ENCODE results near the gene ADGRB3.

Gene ADGRB3

DNA sequence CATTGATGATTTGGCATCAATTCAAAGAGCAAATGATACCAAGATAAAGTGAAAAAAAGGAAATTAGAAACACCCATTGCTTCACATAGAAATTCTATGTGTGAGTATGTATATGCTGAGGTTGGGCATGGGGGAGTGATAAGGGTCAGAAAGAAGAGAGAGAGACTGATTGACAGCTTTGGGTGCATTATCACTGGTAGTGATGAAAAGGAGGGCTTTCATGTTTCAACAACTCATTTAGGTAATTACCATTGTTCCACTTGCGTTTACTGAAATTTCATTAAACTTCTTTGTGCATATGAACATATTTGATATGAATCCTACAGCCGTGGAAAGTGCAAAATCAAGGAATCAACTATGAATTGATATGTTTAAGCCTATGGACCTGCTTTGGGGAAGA, 84.7 kb downstream of the ADGRB3 start:
- TF ChIP-seq CTCF (IDR thresholded peaks at IDR 0.05) = no peak
- H3K9me3 Mint-ChIP-seq = no peaks in the 10 kb centered on the region
- H3K36me3 Mint-ChIP-seq (ENCODE audit: low read depth) = no peaks in the 10 kb centered on the region
- H3K4me1 Mint-ChIP-seq = no peaks in the 10 kb centered on the region
- no peak for DNase-seq
- H3K4me3 Mint-ChIP-seq = no peak overlapping the region
- H3K27me3 Mint-ChIP-seq (ENCODE audit: low read depth, poor library complexity) = no peaks in the 10 kb centered on the region
- no peak overlapping the region for H3K27ac Mint-ChIP-seq

GRCh38 chr6:68722891-68723527, 87.9 kb downstream of the ADGRB3 start:
- Mint-ChIP-seq H3K27ac (no peak overlapping the region), H3K9me3 (no peaks in the 10 kb centered on the region), H3K36me3 (ENCODE audit: low read depth) (no peaks in the 10 kb centered on the region), H3K4me3 (no peak overlapping the region), H3K27me3 (ENCODE audit: low read depth, poor library complexity) (peaks cover 3% of the 10 kb centered on the region), H3K4me1 (no peaks in the 10 kb centered on the region)
- no peak for DNase-seq
- no peak for TF ChIP-seq CTCF (IDR thresholded peaks at IDR 0.05)

DNA sequence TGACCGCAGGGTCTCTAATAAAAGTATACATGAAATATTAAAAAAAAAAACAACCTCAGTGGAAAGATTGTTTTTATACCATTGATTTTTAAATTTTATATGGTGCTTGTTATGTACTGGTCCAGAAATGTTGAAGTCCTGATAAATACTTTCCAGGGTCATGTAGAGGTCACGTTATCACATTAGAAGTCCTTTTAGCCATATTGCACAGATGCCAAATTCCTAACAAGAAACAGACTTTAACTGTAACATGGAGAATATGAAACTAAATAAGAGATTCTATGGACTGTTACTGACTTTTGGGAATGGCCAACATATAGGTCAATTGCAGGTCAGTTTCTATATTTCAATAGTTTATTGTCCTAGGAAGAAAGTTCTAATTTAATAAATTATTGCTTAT, 89.0 kb downstream of the ADGRB3 start:
- DNase-seq = no peak
- Mint-ChIP-seq H3K9me3 (no peaks in the 10 kb centered on the region), H3K27ac (no peak overlapping the region)

DNA sequence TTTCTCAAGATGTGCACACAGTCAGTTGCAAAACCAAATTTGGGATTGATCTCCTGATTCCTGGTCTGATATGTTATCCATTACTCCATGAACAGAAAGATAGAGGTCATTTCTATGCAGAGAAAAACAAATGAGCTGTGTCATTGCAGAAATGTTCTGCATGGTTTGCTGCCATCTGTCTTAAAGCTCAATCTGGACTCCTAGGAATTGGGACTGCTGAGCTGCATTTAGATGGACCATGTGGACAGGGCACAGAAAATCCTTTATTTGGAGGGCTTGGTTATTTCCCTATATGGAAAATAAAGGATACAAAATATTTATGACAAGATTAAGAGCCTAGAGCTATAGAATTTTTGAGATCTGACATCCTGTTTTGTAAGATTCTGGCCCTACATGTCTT, 91.3 kb downstream of the ADGRB3 start:
- H3K27ac Mint-ChIP-seq = no peak overlapping the region
- H3K4me1 Mint-ChIP-seq = no peaks in the 10 kb centered on the region
- H3K4me3 Mint-ChIP-seq = no peak overlapping the region
- H3K36me3 Mint-ChIP-seq (ENCODE audit: low read depth) = no peaks in the 10 kb centered on the region
- no peak for TF ChIP-seq CTCF (IDR thresholded peaks at IDR 0.05)
- H3K27me3 Mint-ChIP-seq (ENCODE audit: low read depth, poor library complexity) = peaks cover 3% of the 10 kb centered on the region
- H3K9me3 Mint-ChIP-seq = no peaks in the 10 kb centered on the region
- DNase-seq = no peak

More for the DNA sequence above, 89.0 kb downstream of the ADGRB3 start:
- no peak overlapping the region for H3K4me3 Mint-ChIP-seq
- H3K27me3 Mint-ChIP-seq (ENCODE audit: low read depth, poor library complexity) = peaks cover 3% of the 10 kb centered on the region
- H3K36me3 Mint-ChIP-seq (ENCODE audit: low read depth) = no peaks in the 10 kb centered on the region
- no peaks in the 10 kb centered on the region for H3K4me1 Mint-ChIP-seq
- TF ChIP-seq CTCF (IDR thresholded peaks at IDR 0.05) = no peak

GRCh38 chr6:68726992-68727391, 91.9 kb downstream of the ADGRB3 start:
- DNase-seq = no peak
- Mint-ChIP-seq H3K9me3 (no peaks in the 10 kb centered on the region), H3K4me3 (no peak overlapping the region), H3K36me3 (ENCODE audit: low read depth) (no peaks in the 10 kb centered on the region), H3K4me1 (no peaks in the 10 kb centered on the region), H3K27ac (no peak overlapping the region), H3K27me3 (ENCODE audit: low read depth, poor library complexity) (peaks cover 3% of the 10 kb centered on the region)
- TF ChIP-seq CTCF (IDR thresholded peaks at IDR 0.05) = no peak

DNA sequence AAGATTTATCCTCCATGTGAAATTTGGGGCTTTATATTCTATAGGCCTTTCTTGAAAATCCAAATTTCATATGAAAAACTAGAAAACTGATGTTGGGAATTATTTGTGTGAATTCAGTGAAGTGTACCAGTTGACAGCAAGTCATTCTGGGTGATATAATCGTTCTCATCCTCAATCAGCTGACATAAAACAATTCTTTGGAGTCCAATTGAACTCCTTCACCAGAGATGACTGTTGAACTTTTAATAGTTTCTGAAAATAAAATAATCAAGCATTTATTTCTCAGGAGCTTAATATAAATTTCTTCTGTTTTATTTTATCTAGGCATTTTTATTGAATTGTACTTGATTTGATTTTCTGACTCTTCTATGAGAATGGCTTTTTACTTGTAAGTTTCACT, 92.6 kb downstream of the ADGRB3 start:
- Mint-ChIP-seq H3K9me3 (no peaks in the 10 kb centered on the region), H3K27ac (no peak overlapping the region), H3K27me3 (ENCODE audit: low read depth, poor library complexity) (peaks cover 3% of the 10 kb centered on the region), H3K4me3 (no peak overlapping the region), H3K4me1 (no peaks in the 10 kb centered on the region), H3K36me3 (ENCODE audit: low read depth) (no peaks in the 10 kb centered on the region)
- no peak for DNase-seq
- no peak for TF ChIP-seq CTCF (IDR thresholded peaks at IDR 0.05)
